Stimulated activated CD4-positive, alpha-beta T cell treated with anti-CD3 and anti-CD28 coated beads, Interleukin-4, amount 100 ng/mL, for 48 hours (primary cell): ENCODE measurements around the gene JMJD7.

Experiments used
- DNase-seq, 2 donors: peaks; one replicate each; pipeline ENCODE4 v3.0.0-alpha.2; 2020; ENCODE audit warnings: low read depth in 2 of 2

The JMJD7 gene

DNA sequence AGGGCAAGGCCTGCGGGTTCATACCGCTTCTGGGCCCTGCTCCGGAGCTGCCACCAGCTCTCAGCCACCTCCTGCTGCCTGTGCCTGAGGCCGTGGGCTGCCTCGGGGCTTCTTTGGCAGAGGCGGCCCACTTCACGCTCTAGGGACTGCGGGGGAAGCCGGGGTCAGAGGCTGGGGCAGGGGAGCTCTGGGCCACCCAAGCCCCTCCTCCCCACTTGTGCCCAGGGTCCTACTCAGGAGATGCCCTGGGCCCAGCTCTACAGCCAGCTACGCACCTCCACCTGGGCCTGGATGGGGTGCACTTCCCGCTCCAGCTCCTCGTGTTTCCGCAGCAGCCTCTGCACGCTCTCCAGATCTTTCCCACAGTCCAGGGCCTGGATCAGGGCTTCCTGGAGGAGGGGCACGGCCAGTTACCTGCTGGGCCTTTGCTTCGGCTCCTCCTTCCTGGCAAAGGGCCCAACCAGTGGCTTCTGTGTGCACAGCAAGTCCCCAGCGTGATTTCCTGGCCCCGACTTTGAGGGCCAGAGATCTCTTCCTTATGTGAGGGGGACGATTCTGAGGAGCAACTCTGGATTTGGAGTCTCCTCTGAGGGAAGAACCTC is 34.7 kb downstream of the JMJD7 start:
- no peak for DNase-seq

DNA sequence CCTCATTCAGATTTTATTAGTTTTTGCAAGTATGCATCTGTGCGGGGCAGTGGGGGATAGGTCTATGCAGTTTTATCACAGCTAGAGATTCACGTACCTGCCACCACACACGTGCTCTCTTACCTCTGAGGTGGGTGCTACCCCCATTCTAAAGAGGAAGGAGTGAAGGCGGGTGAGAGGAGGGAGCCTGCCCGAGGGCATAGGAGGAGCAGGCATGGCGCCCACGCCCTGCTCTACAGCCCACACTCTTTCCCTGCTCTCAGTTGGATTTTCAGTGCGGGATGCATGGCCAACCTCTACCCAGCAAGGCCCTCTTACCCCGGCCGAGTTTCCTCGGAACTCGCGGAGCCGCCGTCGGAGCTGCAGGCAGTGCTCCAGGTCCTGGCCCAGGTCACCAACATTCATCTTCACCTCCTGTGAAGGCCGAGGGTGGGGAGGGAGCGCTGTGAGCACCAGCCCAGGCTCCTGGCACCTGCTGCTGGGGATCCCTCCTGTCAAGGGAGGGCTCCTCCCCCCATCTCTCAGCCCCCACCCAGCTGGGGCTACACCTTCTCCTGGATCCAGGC is 37.7 kb downstream of the JMJD7 start:
- no peak for DNase-seq

DNA sequence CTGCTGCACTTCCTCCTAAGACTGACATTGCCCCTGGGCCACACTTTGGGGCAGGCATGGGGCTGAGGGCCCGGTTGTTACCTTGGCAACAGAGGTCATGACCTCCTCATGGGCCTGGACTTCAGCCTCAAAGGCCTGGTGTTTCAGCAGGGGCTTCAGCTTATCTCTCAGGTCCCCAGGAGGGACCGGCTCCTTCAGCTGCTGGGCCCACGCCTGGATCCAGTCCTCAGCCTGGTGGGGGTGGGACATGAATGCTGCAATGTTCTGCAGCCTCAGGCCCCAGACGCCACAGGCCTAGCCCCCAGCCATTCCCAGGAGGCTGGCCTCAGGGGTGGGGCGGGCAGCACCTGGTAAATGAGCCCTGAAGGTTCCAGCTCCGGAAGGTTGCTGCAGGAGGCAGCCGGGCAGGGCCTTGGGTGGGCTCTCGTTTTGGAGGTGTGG is 38.4 kb downstream of the JMJD7 start:
- DNase-seq, result no peak

DNA sequence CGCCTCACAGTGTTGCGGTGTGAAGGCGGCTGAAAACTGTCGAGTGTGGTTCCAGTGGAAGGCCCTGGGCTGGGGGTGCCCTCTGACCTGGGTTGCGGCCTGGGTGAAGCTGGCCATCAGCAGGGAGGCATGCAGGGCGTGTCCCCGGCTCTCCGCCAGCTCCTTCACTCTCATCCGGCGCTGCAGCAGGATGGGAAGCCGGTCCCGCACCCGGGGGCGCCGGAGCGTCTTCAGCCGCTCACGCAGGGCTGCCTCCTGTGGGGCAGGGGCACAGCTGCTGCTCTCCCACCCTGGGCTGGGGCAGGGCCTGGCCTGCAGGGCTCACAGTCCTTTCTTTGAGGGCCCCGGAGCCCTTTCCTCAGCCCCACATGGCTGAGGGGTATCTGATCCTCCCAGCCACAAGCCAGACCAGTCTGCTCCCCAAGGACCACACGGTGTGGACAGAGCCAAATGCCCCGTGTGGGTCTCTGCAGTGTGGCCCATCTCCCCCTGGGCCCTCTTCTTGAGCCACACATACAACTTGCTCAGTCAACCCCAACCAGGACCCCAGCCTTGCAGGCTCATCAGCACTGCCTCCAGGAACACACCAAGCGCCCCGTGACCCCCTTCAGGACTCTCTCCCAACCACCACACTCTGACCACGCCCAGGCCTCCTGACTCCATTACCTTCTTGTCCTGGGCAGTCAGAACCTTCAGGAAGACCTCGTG is 39.1 kb downstream of the JMJD7 start:
- DNase-seq, result no peak

DNA sequence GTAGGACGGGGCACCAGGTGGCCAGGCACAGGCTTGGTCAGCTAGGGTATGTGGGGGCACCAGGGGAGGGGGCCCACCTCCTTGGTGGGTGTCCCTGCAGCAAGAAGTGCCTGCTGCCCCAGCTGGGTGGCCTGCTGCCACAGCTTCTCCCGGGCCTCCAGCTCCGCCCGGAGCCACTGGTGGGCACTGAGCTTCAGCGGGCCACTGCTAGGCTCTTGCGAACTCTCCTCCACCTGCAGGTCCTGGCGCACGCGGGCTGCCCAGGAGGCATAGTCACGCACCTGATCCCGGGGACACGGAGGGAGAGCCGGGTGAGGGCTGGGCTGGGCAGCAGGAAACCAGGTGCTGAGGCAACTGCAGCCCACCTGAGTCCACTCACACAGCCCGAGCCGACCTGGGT is 40.4 kb downstream of the JMJD7 start:
- no peak for DNase-seq

DNA sequence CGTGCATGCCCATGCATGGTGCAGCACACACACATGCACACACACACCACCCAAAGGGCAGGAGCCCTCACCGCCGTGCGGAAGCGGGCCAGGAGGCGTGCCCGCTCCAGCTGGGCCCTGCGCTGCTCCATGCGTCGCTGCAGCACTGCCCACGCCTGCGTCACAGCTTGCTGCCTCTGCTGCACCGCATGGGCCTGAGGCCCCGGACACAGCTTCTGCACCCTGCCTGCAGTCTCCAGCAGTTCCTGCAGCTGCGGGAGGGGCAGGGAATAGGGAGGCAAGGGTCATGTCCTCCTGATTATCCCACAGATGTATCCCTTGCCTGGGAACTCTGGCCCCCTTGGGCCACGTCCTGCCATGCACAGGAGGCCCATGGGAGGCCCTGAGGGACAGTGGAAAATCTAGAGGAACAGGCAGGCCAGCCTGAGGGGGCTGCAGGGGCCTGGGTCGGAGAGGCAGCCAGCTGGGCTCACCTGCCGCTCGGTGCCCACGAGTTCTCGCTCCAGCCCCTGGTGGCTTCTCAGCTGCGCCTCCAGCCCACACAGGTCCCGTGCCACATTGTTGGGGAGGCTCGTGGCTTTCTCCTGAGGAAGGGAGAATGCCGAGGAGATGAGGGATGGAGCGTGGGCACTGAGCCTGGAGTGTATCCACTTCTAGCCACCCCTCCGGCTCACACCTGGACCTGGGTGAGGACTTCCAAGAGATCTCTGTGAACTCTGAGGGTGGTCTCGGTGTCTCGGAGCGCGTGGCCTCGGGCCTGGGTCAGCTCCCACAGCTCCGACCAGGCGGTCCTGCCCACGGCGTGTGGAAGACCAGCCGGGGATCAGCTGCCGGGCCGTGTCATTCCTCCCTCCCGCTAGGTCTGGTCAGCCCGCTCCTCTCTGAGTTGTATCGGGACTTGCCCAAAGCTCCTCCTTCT is 42.1 kb downstream of the JMJD7 start:
- no peak for DNase-seq

DNA sequence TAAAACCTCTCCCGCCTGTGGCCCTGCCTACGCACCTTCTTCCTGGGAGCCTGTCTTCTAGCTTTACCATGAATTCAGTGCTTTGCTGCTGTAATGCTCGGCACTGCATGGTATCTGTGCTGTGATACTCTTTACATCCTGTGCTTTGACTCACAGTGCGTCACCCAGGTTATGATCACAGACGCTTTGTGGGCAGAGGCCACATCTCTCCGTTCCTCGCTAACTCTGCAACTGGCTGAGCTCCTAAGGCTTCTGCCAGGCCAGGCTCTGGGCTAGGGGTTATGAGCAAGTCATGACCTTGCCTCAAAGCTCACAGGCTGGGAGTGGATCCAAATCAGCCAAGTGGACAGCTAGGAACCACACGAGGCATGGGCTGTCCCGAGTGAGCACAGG is 42.8 kb downstream of the JMJD7 start:
- DNase-seq, result peak; percentile 45 to 57

DNA sequence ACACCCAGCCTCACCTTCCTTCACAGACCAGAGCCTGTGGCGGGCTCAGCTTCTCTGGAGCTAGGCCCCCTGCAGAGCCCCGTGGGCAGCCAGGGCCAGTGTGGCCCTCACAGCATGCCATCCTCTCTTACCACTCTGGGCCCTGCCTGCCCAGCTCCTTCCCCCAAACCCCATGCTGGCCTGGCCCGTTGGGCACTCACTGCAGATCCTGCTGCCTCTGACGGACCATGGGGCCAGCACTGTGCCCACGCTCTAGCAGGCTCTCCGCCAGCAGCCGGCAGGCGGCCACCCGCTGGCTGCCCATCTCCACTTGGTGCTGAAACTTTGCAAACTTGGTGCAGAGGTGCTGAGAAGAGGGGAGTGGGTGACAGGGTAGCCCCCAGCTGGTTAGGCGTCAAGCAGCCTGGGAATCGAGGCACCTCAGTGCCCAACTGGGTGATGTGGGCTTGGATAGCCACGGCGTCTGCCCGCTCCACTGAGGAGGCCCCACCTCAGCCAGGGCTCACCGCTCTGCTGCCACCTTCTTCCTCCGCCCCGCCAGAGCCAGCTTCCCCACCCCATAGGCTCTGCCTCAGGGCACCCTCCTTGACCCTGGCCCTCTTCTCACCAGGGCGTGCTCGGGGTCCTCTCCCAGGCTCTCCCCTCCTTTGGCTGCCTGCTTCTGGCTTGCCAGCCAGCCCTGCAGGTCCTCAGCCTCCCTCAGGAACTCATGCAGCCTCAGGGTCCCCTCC is 43.4 kb downstream of the JMJD7 start:
- no peak for DNase-seq

DNA sequence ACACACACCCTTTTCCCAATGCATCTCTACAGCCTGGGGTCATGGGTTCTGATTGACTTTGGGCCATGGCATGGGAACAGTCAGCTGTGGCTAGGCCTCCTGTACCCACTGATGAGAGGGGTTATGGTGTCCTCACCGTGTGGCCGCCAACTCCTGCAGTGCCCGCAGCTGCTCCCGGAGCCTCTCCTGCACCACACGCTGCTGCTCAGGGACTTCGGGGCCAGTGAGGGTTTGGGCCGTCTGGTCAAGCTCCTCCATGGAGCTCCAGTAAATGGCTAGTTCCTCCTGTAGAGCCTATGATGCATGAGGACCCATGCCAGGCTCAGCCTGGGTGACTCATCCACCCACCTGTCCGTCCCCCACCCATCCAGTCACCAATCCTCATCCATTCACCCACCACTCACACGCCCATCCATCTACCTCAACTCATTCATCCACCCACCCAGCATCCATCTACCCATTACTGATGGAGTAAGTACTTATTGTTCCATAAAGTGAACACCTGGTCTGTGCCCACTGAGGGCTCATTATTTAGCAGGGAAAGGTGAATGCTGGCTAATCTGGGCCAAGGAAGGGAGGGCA is 44.4 kb downstream of the JMJD7 start:
- no peak for DNase-seq

DNA sequence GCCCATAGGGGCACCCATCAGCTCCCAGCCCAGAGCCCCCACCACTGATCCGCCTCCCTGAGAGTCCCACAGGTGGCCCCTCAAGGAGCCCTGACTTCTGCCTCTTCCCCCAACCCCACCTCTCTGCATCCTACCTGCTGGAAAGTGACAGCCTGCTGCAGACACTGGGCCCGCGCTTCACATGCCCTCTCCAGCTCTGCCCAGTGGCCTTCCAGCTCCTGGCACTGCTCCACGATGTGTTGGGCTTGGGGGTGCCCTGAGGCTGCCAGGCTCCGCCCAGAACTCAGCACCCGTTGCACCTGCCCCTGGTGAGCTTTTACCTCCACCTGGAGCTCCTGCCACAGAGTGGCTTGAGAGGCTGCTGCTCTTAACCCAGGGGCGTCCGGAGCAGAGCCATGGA is 45.8 kb downstream of the JMJD7 start:
- no peak for DNase-seq

DNA sequence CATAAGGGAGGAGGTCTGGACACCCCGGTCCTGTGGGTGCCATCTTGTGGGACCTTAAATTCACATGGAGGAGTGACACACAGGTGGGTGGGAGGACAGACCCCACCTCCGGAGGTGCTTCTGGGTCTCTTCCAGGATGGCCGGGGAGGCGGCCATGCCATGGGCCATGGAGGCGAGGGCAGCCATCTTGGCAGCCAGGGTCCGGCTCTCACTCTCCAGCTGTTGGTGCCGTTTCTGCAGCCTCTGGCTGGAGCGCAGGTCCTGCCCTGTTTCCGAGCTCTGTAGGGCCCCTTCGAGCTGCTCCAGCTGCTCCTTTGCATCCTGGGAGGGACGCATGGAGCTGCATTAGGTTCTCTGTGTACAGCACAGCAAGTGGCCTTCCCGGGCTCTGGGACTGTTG is 46.8 kb downstream of the JMJD7 start:
- no peak for DNase-seq

DNA sequence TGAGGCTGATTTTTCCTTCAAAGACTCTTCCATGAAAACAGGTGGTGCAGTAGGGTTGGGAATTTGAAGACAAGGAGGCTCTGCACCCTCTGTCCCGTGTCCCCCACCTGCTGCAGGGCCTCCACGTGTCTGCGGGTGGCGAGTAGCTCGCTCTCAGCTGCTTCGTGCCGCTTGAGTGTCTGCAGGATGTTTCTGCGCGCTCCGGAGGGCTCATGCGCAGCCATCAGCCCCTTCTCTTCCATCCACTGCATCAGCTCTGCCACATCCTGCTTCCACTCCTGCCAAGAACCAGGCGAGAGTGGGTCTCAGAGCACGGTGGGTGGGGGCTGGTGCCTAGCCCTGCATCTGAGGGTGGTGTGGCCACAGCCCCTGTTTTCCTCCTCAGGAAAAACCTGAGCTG is 48.1 kb downstream of the JMJD7 start:
- DNase-seq, result no peak

DNA sequence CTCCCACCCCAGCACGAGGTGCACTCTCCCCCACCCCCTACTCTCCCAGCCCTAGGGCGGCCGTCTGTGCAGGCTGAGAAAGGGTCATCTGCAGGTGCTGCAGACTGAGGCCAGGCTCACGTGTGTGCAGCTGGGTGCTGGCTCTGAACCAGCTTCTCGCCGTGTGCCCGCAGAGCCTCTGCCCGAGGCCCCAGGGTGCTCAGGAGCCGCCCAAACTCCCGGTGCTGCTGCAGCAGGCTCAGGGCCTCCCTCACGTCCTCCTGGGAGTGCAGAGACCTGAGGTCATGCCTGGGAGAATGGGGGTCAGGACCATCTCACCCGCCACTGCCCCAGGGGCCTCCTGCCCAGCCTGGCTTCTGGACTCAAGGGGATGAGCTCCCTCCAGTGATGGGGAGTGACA is 48.8 kb downstream of the JMJD7 start:
- no peak for DNase-seq

DNA sequence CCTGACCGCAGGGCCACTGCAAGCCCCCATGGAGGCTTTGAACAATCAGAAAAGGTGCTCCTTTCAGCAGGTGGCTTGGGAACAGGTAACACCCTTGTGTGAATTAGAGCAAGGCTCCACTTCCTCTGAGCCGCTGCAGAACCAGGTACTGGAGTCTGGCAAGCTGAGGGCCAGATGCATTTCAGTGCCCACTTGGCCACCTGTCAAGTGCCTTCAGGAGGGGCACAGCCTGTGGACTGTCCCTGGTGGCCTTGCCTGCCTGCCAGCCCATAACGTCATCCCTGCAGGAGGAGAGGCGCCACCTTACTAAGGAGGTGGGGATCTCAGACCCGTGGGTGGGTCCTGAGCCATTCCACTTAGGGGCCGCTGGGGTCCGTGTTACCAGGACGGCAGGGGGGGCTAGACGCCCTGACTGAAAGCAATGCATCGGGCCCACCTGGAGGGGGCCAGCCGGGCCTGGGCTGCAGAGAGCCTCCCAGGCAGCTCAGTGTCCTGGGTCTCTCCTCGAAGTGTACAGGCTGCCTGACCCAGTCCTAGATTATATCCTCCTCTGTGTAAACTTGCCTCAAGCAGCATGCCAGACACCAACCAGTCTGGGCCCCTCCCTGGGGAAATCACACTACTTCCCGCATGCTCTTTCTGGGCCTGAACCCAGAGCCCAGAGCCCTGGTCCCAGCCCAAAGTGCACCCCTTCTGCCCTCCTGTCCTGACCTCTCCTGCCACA is 49.9 kb downstream of the JMJD7 start:
- no peak for DNase-seq

DNA sequence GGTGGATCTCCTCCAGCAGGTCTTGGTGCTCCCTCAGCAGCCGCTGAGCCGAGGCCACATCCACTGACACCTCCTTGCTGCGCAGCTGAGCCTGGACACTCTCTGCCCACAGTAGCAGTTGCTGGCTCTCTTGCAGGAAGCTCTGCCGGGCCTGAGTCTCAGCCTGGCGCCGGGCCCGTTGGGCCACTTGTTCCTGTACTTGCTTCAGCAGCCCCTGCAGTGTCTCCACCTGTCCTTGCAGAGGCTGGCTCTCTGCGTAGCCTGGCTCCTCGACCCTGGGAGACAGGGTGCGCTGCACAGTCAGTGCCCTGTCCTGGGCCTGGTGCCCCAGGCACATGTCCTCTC is 50.4 kb downstream of the JMJD7 start:
- DNase-seq, result no peak

DNA sequence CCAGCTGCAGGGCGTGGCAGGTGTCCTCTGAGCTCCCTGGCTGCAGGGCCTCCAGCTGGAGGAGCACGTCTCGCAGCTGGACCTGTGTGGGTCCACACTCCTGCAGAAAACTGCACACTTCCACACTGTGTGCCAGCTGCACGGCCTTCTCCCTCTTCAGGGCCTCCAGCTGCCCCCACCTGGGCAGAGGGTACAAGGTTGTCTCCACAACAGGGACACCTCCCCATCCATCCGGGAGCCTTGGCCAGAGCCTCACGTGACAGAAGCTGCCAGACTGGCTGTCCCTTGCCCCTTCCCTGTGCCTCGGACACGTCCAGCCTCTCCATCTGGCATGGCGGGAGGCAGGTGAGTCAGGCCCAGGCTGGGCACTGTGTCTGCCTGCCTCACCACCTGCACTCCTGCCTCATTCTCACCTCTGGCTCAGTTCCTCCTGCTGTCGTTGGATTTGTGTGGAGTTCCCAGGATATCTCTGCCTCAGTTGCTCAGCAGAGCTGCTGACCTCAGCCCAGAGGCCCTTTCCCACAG is 51.5 kb downstream of the JMJD7 start:
- DNase-seq, result no peak

DNA sequence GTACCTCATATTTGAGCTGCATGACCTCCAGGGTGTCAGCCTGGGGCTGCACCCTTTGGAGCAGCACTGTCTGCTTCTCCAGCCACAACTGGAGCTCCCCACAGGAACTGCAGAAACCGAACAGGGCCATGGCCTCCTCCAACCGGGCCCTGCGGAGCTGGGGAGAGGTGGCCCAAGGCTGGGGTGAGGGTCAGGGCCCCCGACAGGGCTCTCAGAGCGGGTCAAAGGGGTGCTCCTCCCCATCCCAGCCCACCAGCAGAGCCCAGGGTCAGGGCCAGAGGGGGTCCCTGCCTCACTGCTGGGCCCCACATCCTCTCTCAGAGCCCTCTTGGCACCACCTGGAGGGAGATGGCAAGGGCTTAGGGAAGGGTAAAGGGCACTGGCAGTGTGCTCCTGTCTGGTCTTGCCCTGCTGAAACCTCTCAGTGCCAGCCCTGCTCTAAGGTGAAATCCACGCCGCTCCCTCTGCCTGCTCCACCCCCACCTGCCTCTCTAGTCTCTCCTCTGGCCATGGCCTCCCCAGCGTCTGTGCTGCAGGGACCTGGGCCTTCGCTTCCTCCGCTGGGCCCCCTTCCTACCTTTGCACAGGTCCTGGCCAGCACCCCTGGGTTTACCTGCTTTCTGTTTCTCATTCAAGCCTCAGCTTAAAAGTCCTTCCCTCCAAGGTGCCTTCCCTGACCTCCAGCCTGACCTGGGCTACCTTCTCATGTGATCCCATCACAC is 52.4 kb downstream of the JMJD7 start:
- no peak for DNase-seq

DNA sequence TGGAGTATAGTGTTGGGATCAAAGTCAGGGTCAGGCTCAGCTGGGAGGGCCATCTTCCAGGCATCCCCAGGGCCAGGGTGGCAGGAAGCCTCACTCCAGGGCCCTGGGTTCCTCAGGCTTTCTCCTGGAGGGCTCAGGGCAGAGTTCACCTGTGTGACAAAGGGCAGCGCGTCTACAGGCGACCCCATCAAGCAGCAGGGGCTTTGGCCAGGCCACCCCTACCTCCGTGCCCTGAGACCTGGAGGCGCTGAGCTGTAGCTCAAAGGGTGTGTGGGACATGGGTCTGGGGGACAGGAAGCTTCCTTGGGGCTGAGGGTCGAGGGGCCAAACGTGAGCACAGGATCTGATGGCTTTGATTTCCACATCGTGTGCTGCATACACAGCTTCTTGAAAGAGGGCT is 53.2 kb downstream of the JMJD7 start:
- no peak for DNase-seq

DNA sequence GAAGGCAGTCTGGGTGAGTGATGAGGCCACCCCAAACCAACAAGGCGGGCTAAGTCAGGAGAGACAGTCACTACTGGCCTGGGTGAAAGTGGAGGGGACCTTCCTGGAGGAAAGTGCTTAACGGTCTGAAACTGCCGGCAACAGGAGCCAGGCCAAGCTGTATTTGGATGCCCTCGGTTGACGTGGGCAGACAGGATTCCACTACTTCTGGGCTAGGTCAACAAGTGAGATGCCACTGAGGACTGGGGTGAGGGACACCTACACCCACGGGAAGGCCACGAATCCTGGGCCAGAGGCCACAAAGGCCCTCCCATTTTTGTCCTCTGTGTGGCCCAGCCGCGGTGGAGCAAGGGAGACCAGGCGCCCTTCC is 53.6 kb downstream of the JMJD7 start:
- DNase-seq, result no peak
